ENCODE results near the gene DGKB.

Gene DGKB

DNA sequence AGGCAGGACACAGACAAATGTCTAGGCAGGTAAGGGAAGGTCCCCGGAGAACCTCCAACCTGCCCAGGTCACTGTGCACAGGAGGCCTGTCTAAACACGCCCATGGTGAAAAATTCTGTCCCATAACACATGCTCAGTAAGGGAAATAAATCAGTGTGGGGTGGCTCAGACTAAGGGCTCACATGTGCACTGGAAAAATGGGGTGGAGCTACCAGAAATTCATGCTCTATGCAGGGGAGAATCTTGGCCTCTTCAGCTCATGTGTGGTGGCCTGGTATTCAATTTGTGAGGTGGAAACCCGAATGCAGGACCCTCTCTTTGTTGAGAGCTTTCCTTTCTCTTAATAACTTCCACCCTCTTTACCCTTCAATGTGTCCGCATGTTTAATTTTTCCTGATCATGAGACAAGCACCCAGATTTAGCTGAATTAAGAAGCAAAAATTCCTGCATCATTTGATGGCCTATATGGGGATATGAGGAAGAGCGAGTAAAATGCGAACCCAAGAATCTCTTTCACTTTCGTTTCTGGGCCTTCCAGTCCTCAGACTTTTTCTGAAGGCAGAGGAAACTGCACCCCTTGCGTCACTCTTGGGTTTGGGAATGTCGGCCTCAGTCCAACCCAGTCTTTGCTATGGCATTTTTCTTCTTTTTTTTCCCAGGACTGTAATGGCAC lies 163.2 kb downstream of the DGKB start:
- no peak for DNase-seq (ENCODE audit: extremely low spot score)
- TF ChIP-seq SP1 (IDR thresholded peaks at IDR 0.05) (no peak), BHLHE40 (IDR thresholded peaks at IDR 0.05; ENCODE audit: borderline replicate concordance) (no peak), FOXM1 (IDR thresholded peaks at IDR 0.05; ENCODE audit: borderline replicate concordance) (no peak), TARDBP (IDR thresholded peaks at IDR 0.05) (no peak), NFRKB (IDR thresholded peaks at IDR 0.05) (no peak), CTBP1 (IDR thresholded peaks at IDR 0.05; ENCODE audit: borderline replicate concordance) (no peak), FOXK2 (IDR thresholded peaks at IDR 0.05) (no peak), L3MBTL2 (conservative IDR thresholded peaks at IDR 0.05) (no peak), SUZ12 (IDR thresholded peaks at IDR 0.05) (no peak)
- POLR2A ChIA-PET: no interaction called here
- CTCF ChIA-PET: no interaction called here

DNA sequence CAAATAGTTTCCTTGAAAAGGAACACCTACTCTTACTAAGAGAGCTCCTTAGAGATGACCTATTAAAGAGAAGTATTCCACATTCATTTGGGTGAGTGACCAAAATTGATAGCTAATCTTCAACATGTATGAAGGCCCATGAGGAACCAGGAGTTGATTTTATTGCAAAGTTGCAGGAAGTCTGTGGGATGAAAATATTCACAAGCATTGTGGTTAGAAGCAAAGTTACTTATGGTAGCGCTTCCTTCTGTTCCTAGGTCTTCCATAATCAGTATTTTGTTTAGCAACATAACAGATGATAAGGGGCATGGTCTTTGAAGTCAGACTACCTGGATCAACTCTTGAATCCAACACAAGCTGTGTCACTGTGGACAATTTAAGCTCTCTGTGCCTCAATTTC lies 164.5 kb downstream of the DGKB start:
- no peak for DNase-seq (ENCODE audit: extremely low spot score)
- POLR2A ChIA-PET: no interaction called here
- CTCF ChIA-PET: interaction anchor here (0.6 kb wide), 1 partner anchor 137 kb away, joined by 3 read pairs; no protein-coding TSS in a partner anchor
- TF ChIP-seq SP1 (IDR thresholded peaks at IDR 0.05) (no peak), HDGF (IDR thresholded peaks at IDR 0.05; ENCODE audit: borderline replicate concordance) (no peak), LEF1 (IDR thresholded peaks at IDR 0.05; ENCODE audit: borderline replicate concordance) (no peak), FOXA1 (IDR thresholded peaks at IDR 0.05) (no peak), SUZ12 (IDR thresholded peaks at IDR 0.05) (no peak), NFRKB (IDR thresholded peaks at IDR 0.05) (no peak), ZNF384 (IDR thresholded peaks at IDR 0.05) (no peak), ARNT (IDR thresholded peaks at IDR 0.05) (no peak), FOXK2 (IDR thresholded peaks at IDR 0.05) (no peak), CTBP1 (IDR thresholded peaks at IDR 0.05; ENCODE audit: borderline replicate concordance) (no peak), BHLHE40 (IDR thresholded peaks at IDR 0.05; ENCODE audit: borderline replicate concordance) (no peak)
- TF ChIP-seq, protein P1, sequence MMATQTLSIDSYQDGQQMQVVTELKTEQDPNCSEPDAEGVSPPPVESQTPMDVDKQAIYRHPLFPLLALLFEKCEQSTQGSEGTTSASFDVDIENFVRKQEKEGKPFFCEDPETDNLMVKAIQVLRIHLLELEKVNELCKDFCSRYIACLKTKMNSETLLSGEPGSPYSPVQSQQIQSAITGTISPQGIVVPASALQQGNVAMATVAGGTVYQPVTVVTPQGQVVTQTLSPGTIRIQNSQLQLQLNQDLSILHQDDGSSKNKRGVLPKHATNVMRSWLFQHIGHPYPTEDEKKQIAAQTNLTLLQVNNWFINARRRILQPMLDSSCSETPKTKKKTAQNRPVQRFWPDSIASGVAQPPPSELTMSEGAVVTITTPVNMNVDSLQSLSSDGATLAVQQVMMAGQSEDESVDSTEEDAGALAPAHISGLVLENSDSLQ (IDR thresholded peaks at IDR 0.05): no peak

DNA sequence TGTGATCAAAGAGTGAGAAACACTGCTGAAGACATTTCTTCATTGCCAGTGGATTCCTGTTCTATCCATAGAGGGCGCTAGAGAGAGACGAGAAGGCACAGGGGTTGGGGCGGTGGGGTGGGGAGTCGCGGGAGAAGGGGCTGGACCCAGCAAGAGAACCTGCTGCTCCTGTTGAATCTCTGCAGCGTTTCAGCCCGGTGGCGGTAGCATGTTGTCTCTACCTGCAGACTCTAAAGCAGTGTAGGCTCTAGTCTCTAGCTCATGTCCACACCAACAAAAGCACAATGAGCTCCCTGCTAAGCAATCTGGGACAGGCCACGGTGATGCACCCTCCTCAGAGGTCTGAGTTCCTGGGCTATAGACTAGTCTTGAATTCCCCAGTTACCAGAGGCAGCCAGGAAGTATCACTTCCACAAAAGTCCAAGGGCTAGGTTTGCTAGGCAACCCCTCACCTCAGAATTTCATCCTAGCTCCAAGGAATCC lies 167.7 kb downstream of the DGKB start:
- TF ChIP-seq HDGF (IDR thresholded peaks at IDR 0.05; ENCODE audit: borderline replicate concordance) (no peak), SUZ12 (IDR thresholded peaks at IDR 0.05) (no peak), CTBP1 (IDR thresholded peaks at IDR 0.05; ENCODE audit: borderline replicate concordance) (no peak), ZNF384 (IDR thresholded peaks at IDR 0.05) (no peak), BHLHE40 (IDR thresholded peaks at IDR 0.05; ENCODE audit: borderline replicate concordance) (no peak), ARNT (IDR thresholded peaks at IDR 0.05) (no peak), FOXK2 (IDR thresholded peaks at IDR 0.05) (no peak), FOXA1 (IDR thresholded peaks at IDR 0.05) (no peak), NFRKB (IDR thresholded peaks at IDR 0.05) (no peak), FOXM1 (IDR thresholded peaks at IDR 0.05; ENCODE audit: borderline replicate concordance) (no peak), SP1 (IDR thresholded peaks at IDR 0.05) (no peak)
- TF ChIP-seq, protein P1 (IDR thresholded peaks at IDR 0.05): no peak
- ChIA-PET POLR2A (no interaction called here), CTCF (interaction anchor here (0.6 to 0.7 kb wide), 2 partner anchors 229 to 271 kb away, joined by 3 read pairs; no protein-coding TSS in a partner anchor)
- DNase-seq (ENCODE audit: extremely low spot score): peak; percentile 51

DNA sequence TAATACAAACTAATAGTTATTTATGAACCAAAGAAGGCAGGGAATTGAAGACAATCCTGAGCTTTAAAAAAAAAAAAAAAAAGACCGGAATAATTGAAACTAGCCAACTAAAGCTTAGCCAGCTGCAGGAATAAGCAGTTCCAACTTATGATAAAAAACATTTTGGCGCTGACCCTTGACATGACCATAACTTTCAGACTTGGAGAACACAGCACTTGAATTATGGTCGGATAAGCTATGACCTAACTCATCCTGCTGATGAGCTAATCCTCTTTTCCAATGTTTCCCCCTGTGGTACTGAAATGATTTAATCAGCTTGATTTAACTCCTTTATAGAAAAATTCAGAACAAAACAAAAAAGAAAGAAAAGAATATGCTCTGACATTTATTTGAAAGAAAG lies 181.8 kb downstream of the DGKB start:
- ChIA-PET POLR2A (no interaction called here), CTCF (interaction anchor here (0.6 kb wide), 2 partner anchors 15 to 43 kb away, joined by 3 to 6 read pairs; no protein-coding TSS in a partner anchor)
- no peak for TF ChIP-seq L3MBTL2 (conservative IDR thresholded peaks at IDR 0.05)
- TF ChIP-seq, protein P1 (IDR thresholded peaks at IDR 0.05): no peak
- no peak for DNase-seq (ENCODE audit: extremely low spot score)

DNA sequence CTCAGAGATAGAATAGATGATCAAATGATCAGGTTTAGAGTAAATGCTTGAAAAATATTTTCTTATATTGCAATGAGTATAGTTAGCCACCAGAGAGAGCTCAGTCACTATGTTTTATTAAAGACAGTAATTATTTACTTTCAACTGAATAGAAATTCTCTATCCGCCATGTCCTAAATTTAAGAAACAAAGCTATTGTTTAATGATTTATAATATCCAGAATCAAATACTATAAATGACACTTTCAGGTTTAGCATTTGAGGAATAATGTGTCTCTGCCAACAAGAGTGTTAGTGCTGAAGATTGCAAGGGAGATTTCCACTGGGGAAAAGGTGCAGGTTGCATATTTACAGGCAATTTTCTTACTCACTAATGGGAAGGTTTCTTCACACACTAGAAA lies 184.7 kb downstream of the DGKB start:
- POLR2A ChIA-PET: no interaction called here
- CTCF ChIA-PET: interaction anchor here (1.1 to 1.4 kb wide), 2 partner anchors 298 to 302 kb away, joined by 4 to 23 read pairs; no protein-coding TSS in a partner anchor
- DNase-seq (ENCODE audit: extremely low spot score): peak; percentile 9
- TF ChIP-seq BHLHE40 (IDR thresholded peaks at IDR 0.05; ENCODE audit: borderline replicate concordance): no peak
- TF ChIP-seq ARNT (IDR thresholded peaks at IDR 0.05): no peak
- no peak for TF ChIP-seq FOXM1 (IDR thresholded peaks at IDR 0.05; ENCODE audit: borderline replicate concordance)
- TF ChIP-seq LEF1 (IDR thresholded peaks at IDR 0.05; ENCODE audit: borderline replicate concordance): no peak

DNA sequence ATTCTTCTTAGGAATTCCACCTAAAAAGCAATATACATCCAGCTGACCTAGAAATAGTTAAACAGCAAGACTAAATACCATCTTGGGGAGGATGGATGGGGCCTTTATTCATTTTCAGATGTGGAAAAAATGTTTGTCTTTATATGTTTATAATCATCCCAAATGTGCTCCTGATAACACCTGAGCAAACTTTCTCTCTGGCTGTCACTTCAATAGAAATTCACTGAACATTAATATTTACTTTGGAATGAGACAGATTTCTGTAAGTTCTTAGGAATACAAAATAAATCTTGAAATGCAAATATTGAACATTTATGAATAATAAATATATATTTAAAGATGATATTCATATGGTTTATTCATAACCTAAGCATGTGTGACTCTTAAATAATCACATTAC lies 185.4 kb downstream of the DGKB start:
- ChIA-PET CTCF (interaction anchor here (1.1 to 1.9 kb wide), 3 partner anchors 299 to 303 kb away, joined by 4 to 23 read pairs (median 5); no protein-coding TSS in a partner anchor), POLR2A (no interaction called here)
- TF ChIP-seq SUZ12 (IDR thresholded peaks at IDR 0.05): no peak
- TF ChIP-seq LEF1 (IDR thresholded peaks at IDR 0.05; ENCODE audit: borderline replicate concordance): no peak
- TF ChIP-seq NFRKB (IDR thresholded peaks at IDR 0.05): no peak
- TF ChIP-seq ARNT (IDR thresholded peaks at IDR 0.05): no peak
- no peak for TF ChIP-seq HDGF (IDR thresholded peaks at IDR 0.05; ENCODE audit: borderline replicate concordance)
- no peak for TF ChIP-seq L3MBTL2 (conservative IDR thresholded peaks at IDR 0.05)
- TF ChIP-seq SP1 (IDR thresholded peaks at IDR 0.05): no peak
- TF ChIP-seq, protein P1 (IDR thresholded peaks at IDR 0.05): no peak
- TF ChIP-seq BHLHE40 (IDR thresholded peaks at IDR 0.05; ENCODE audit: borderline replicate concordance): no peak
- TF ChIP-seq ZNF384 (IDR thresholded peaks at IDR 0.05): no peak
- TF ChIP-seq FOXA1 (IDR thresholded peaks at IDR 0.05): no peak
- TF ChIP-seq CTBP1 (IDR thresholded peaks at IDR 0.05; ENCODE audit: borderline replicate concordance): no peak
- no peak for TF ChIP-seq TARDBP (IDR thresholded peaks at IDR 0.05)
- no peak for TF ChIP-seq FOXM1 (IDR thresholded peaks at IDR 0.05; ENCODE audit: borderline replicate concordance)
- no peak for TF ChIP-seq ELF4 (IDR thresholded peaks at IDR 0.05)
- no peak for TF ChIP-seq FOXK2 (IDR thresholded peaks at IDR 0.05)
- DNase-seq (ENCODE audit: extremely low spot score): no peak

Data from HEK293T (cell line).